Astrocyte (in vitro differentiated cells and primary cell): Measurements from ENCODE around the gene PCDHGB3.

Experiments
- CTCF ChIP-seq: IDR thresholded peaks from 2 replicates; pipeline ENCODE4 v1.5.1; 2011; ENCODE audit warnings: low read depth, mild to moderate bottlenecking, inconsistent platforms, low read length, moderate library complexity; ENCODE audit not compliant: insufficient read depth
- EZH2 ChIP-seq: IDR thresholded peaks from 2 replicates; pipeline ENCODE4 v1.6.1; 2012; ENCODE audit warnings: mild to moderate bottlenecking, low read length, inconsistent platforms; ENCODE audit not compliant: insufficient read depth

- TF ChIP-seq CTCF (no peak), EZH2 (no peak)
Observed at GRCh38 chr5:141383345-141383744, 13.3 kb downstream of the PCDHGB3 start.
